ENCODE data around the gene NPRL2.

Gene NPRL2

DNA sequence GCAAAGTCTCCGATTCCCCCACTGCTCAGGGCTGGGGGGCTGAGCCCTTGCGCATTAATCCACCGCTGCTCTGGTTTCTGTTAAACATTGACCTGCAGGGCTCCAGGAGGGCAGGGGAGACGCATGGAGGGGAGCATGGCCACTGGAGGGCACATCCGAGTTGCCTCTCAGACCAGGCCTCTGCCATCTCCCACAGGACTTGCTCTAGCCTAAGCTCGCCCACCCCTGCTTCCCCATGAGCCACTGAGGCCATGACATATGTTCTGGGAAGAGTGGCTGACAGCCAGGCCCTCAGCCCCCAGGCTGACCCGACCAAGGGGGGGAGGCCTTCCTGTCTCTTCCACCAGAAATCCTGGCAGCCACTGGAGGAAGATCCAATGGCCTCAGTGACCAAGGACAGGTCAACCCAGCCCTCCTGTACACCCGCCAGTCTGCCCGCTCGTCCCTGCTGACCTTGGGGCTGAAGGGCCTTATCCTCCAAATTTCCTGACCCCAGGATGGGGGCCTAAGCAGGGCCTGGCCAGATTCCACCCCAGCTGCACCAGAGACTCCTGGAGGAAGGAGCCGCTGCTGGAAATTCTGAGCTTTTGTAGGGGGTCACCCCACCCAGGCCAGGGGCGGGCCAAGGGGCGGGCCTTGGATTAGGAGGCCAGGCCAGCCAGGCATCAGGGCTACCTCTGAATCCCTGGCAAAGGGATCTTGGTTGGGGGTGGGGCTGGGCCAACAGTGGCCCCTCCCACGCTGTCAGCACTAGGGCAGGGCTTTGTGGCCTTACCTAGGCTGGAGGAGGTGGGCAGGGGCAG, 47.4 kb downstream of the NPRL2 start, which contains the start of gene HYAL1:
HYAL1 (minus strand) TSS at position 562 of the 803 bp plus-strand sequence. CDS start 618 bp downstream, outside the sequence.
- no peak for DNase-seq

DNA sequence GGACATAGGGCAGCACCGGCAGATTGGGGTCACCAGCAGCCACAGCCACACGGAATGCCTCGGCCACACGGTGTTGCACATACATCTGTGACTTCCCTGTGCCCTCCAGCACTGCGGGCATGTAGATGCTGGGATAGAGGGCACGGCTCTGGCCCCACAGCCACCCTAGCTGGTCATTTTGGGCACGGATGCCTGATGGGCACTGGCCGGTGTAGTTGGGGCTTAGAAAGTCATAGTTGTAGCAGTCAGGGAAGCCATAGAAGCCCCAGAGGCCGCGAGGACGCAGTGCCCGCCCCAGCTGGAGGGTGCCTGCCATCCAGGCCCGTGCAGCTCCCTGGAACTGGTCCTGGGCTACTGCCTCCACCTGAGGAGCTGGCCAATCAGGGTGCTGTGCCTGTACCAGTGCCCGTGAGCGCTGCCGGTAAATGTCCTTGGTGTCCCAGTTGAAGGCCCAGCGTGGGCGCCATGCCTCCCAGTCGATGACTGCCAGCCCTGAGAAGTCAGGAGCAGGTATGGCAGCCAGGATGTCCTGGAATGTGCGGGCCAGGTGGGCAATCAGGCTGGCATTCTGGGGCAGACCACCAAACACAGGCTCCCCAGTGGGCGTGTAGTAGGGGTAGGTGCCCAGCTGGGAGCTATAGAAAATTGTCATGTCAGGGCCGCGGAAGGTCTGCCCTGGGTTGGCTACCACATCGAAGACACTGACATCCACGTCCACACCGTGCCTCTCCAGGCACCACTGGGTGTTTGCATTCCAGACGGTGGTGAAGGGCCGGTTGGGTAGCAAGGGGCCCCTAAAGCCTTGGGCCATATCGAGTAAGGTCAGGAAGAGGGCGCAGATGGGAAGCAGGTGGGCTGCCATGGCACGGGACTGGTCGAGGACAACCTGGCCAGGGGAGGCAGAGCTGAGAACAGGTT, 48.2 kb downstream of the NPRL2 start:
- no peak for DNase-seq

DNA sequence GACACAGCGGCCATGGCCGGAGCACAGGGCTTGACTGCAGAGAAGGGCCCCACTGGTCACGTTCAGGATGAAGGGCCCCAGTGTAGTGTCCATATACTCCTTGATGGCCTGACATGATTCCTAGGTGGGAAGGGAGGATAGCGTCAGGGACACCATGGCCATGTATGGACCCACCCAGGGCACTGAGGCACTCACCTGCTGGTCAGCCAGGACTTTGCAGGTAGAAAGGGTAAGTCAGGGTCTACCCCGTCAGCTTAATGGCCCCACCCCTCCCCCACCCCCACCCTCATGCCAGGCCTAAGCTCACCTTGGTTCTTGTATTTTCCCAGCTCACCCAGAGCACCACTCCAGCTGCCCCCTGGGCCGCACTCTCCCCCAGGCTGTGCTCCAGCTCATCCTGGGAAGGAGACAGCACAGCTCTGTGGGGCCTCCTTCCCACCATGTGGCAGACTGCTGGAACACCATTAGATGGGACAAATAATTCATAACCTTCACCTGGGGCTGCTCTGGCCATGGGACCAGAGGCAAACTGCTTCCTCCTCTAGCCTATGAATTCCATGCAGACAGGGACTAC, 49.8 kb downstream of the NPRL2 start:
- no peak for DNase-seq

DNA sequence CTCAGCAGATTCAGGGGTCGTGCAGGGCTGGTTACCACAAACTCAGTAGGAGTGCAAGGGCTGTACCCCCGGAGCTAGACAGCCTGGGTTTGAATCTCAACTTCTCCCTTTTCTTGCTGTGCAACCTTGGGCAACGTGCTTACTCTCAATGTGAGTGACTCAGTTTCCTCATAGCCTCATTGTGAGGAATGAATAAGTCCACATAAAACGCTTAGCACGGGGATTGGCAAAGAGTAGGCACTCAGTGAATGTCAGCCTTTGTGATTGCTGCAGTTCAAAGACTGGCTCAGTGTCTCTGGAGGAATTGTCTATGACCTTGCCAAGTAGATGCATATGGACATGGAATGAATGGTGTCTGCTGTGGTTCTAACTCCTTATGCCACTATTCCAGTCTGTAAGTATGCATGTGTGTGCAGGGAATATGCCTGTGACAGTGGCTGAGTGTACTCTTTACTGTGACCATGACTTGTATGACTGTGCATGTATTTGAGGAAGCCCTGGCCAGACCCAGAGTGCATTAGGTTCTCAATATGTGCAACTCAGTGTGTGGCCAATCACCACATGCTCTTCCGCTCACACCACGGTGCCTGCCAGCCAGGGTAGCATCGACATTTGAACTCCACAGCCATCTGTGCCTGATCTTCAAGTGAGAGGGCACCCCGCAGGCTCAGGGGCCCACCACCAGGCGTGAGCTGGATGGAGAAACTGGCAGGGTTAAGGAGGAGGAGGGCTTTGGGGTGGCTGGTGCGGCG, 50.5 kb downstream of the NPRL2 start:
- no peak for DNase-seq

DNA sequence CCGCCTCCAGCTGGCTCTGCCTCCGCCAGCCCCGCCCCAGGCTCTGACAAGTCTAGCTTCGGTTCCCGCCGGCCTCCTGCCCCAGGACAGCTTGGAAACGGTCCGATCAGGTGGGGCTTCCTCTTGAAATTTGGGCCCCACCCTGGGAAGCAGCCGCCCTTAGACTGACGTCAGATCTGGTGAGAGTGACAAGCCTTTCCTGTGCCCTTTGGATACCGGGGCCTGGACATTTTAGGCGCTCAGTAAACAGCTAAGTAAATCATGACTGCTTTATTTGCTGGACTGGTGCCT, 51.0 kb downstream of the NPRL2 start:
- no peak for DNase-seq

DNA sequence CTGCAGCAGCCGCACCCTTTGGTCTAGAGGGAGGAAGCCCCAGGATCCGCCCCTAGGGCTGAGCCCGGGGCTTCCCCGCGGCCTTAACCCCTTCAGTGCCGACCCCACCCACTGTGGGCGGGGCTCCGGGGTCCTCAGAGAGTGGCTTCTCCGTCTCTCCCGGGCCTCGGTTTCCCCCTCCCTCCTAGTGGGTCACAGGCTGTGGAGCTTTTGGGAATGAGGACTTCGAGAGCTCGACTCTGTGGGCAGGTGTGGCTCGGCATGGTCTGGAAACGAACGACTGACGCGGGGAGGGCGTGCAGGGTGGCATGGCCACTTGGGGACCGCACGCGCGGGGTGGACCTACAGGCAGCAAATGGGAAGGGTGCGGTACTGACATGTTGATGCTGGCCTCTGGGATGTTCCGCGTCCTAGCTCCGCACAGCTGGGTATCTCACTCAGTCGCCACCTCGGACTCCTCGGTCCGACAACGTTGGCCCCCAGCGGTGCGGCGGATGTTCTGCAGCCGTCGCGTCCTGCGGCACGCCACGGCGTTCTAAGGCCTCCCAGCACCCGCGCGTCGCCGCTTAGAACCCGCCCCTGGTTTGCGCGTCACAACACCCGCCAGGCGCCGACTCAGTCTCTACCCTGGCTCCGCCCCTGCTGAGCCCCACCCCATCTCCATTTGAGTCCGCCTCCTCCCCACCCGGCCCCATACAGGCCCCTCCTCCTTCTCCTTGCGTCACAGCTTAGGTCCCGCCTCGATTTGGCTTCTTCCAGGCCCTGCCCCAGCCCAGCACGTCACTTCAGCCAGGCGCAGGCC, 51.5 kb downstream of the NPRL2 start, which contains the start of the genes HYAL3 and NAA80:
HYAL3 (minus strand) TSS at position 570 of the 802 bp plus-strand sequence. CDS start 3,803 bp downstream, outside the sequence.
NAA80 (minus strand) TSS at position 570 of the 802 bp plus-strand sequence. CDS start 1,942 bp downstream, outside the sequence.
- peak; percentile 77 for DNase-seq

DNA sequence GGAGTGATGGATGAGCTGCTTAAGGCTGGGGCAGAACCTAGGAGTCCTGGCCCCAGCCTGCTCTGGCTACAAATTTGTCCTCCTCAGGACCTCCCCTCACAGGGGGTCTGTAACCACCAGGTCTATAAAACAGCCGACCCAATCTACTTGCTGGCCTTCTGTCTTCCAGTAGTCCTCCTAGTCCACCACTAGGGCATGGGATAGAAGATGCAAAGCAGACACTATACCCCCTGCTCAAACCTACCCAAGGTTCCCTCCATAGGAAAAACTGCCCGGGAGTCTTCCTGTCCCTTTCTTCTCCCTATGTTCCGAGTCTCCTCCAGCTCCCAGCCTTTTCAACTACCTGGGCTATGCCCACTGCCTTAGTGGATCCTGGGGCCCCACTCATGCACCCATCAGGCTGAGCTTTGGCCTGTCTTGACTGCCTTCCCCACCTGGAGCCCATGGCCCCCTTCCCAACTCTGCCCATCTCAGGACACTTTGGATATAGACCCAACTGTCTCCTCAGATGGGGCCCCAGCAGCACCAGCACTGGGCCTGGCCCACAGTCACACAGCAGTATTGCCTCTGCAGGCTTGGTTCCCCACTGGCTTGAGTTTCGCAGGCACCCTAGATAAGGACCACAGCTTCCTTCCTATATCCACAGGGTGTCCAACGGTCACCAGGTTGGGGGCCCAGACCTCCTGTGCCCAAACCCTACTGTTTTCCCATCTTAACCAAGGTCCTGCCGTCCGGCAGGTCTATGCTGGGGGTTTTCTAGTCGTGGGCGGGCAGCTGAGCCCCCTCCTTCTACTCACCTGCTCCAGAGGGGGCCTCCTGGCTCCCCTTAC, 52.5 kb downstream of the NPRL2 start:
- no peak for DNase-seq

DNA sequence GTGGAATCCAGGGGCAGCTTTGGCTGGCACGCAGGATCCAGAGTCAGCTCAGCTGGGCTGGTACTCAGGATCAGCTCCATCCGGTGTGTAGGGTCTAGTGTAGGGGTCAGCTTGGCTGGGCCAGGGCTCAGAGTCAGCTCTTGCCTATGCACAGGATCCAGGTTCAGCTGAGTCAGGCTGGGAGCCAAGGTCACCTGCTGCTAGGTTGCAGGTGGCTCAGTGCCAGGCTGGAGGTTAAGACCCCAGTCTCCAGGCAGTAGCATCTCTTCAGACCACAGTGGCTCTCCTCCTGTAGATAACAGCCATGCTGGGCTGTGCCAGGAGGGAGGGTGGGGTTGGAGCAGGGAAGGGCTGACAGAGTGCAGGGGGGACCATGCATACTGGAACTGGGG, 53.2 kb downstream of the NPRL2 start:
- no peak for DNase-seq
